GM13977 (cell line): ENCODE results near the gene RPL36AL.
A peak's percentile ranks its signal among the peaks of the same experiment; 100 is the strongest.

Experiments
- DNase-seq: peaks from one replicate; pipeline ENCODE4 v3.0.0; 2012; ENCODE audit warnings: low spot score
- in situ Hi-C: fragments of 300-500 bp; cut with MboI; formaldehyde crosslinking; loops from one replicate; pipeline ENCODE4 v1.12.0; 2022; ENCODE audit warnings: low sequenced_read_pairs, low pct_unique_long_range_greater_than_20kb, mixed read lengths, inconsistent platforms; ENCODE audit not compliant: unreplicated experiment
- TF ChIP-seq, protein P1 (sequence below): IDR thresholded peaks from 2 replicates; pipeline ENCODE4 v1.5.1; 2012; ENCODE audit warnings: mild to moderate bottlenecking, control low read depth; ENCODE audit not compliant: insufficient read depth; ENCODE audit errors: extremely low read depth, missing control alignments

Gene RPL36AL

DNA sequence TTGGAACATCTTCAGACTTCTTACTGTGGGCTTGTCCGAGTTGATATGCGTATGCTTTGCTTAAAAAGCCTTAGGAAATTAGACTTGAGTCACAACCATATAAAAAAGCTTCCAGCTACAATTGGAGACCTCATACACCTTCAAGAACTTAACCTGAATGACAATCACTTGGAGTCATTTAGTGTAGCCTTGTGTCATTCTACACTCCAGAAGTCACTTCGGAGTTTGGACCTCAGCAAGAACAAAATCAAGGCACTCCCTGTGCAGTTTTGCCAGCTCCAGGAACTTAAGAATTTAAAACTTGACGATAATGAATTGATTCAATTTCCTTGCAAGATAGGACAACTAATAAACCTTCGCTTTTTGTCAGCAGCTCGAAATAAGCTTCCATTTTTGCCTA is 12.8 kb downstream of the RPL36AL start:
- in situ Hi-C loops = no loop called here

DNA sequence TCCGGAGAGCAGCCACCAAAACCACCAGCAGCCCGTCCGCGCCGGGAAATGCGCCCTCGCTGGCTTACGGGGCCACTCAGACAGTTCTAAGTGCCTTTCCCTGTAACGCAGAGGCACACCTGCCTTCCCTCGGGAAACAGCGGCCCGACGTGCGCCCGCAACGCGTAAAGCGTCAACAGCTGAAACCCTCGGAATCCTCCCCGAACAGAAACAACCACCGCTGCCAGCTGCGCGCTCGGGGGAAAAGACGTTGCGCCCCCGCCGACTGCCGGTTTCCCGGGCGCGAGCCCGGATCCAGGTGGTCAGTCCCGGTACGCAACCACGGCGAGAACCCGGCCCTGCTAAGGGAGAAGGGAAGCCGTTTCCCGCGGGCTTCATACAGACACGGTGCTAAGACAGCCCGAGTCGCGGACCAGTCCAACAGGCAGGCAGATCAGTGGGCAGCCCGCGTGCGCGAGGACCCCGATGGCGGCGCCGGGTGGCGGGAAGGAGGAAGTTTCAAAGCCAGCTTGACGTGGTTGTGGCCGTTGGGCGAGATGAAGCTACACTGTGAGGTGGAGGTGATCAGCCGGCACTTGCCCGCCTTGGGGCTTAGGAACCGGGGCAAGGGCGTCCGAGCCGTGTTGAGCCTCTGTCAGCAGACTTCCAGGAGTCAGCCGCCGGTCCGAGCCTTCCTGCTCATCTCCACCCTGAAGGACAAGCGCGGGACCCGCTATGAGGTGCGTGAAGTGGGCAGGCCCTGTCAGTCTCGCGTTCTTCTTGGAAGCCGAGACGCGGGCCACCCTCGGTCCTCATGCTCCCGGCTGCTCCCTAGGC is 21.7 kb downstream of the RPL36AL start, which contains the start of gene LRR1:
Gene LRR1, plus strand, starts transcription at position 456 of the 816 bp plus-strand sequence. Its CDS starts 81 bp downstream, at position 537.
- in situ Hi-C loops = no loop called here
- peak; percentile 79 for DNase-seq
- TF ChIP-seq, protein P1, sequence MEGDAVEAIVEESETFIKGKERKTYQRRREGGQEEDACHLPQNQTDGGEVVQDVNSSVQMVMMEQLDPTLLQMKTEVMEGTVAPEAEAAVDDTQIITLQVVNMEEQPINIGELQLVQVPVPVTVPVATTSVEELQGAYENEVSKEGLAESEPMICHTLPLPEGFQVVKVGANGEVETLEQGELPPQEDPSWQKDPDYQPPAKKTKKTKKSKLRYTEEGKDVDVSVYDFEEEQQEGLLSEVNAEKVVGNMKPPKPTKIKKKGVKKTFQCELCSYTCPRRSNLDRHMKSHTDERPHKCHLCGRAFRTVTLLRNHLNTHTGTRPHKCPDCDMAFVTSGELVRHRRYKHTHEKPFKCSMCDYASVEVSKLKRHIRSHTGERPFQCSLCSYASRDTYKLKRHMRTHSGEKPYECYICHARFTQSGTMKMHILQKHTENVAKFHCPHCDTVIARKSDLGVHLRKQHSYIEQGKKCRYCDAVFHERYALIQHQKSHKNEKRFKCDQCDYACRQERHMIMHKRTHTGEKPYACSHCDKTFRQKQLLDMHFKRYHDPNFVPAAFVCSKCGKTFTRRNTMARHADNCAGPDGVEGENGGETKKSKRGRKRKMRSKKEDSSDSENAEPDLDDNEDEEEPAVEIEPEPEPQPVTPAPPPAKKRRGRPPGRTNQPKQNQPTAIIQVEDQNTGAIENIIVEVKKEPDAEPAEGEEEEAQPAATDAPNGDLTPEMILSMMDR = no peak

More for the DNA sequence above, 12.8 kb downstream of the RPL36AL start:
- no peak for DNase-seq
- TF ChIP-seq, protein P1 = no peak

DNA sequence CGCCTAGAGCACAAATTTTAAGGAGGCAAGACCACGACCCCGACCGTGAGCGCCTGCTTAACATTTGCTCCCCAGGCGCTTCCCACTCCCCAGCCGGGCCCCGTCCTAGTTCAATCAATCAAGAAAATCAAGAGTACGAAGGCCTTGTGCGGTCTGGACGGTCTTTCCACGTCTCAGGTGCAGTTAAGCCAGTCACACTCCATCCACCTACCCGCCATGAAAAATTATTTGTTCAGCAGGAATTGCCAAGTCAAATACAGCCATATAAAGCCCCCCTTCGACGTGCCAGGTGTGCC is 22.3 kb downstream of the RPL36AL start:
- in situ Hi-C loops = no loop called here
- DNase-seq = no peak
- TF ChIP-seq, protein P1 = no peak

DNA sequence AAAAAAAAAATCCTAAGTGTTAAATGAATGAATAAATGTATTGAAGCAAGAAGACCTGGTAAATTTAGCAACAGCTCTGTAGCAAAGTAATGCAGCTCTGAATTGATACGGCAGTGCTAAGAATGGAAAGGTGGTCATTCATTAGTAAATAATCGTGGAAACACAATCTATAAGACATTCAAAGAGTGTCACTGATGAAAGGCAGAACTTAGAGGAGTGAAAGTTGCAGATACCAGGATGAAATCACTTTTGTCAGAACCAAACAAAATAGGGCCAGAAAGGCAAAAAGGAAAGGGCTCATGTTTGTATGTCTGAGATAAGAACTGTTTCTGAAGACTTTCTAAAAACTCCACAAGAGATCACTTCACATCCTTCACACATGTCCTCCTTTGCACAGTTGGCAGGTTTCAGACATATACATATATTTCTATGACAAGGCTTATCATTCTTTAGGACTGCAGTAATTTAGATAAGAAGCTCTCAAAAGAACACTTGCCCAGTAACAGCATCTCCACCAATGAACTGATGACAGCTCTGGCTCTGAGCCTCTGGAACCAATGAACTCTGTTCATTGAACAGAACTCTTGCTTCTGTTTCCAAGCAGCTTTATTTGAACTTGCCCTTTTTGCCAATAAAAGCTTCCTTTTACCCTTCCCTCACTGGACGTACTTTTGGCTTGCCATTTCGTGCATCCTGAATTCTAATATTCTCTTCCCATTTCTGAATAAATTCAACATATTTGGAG is 25.9 kb downstream of the RPL36AL start:
- TF ChIP-seq, protein P1 = no peak
- in situ Hi-C loops = no loop called here
- peak; percentile 46 for DNase-seq

DNA sequence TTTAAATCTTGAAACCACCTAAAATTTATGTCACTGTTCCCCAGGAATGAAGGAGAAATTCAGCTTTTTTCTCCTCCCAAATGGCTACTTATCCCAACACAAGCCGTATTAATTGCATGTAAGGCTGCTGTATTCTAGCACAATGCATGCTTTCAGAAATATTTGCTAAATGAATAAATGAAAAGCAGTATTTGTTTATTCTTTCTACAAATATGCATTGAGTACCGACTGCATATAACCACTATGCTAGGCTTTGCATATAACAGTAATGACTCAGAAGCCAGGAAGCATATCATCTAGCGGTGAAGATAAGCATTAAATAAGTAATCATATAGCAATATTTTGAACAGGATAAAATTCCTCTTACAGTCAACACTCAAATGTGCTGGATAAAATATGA is 27.4 kb downstream of the RPL36AL start:
- in situ Hi-C loops = no loop called here
- TF ChIP-seq, protein P1 = no peak
- no peak for DNase-seq

DNA sequence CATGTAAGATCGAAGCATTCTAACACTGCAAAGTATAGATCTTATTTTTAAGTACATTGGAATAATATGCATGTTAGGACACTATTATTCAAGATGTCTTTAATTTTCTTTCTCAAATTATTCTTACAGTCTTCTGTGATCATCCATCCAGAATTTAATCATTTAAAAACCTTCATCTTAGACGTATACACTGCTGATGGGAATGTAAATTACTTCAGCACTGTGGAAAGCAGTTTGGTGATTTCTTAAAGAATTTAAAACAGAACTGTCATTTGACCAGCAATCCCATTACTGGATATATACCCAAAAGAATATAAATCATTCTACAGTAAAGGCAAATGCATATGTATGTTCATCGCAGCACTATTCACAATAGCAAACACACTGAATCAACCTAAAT is 31.0 kb downstream of the RPL36AL start:
- DNase-seq = no peak
- in situ Hi-C loops = no loop called here
- TF ChIP-seq, protein P1 = no peak
